IPS-NIHi7 (cell line): ENCODE data around the gene RWDD3.

Source experiments
- DNase-seq: peaks from one replicate; pipeline ENCODE4 v3.0.0; 2012; ENCODE audit warnings: mixed read lengths; ENCODE audit errors: extremely low spot score

The RWDD3 gene

GRCh38 chr1:95233737-95234500 lies at the start of gene RWDD3:
RWDD3 (plus strand) TSS chr1:95234210; CDS start chr1:95234231, 21 bp downstream.
- peak; percentile 95 for DNase-seq

GRCh38 chr1:95186149-95186548 lies 47.9 kb upstream of the RWDD3 start:
- no peak for DNase-seq

DNA sequence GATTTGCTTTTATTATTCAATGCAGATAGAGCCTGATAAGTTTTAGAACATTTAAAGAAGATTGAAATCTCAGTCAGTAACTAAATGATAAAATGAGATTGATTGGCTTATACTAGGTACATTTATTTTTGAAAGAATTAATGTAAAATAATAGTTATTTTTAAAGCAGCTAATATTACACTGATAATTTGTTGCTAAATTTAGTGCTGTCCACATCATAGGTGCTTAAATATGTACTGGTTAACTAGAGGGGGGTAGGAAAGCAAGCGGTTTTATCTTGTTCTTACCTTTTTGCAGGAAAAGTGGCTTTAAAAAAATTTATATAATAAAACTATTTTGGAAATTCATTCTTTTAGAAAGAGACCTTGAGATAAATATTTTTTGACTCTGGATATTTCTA lies 40.4 kb upstream of the RWDD3 start:
- no peak for DNase-seq

- DNase-seq = no peak
Observed at GRCh38 chr1:95195046-95195445, 39.0 kb upstream of the RWDD3 start.

- DNase-seq = no peak
Observed at GRCh38 chr1:95196017-95196416, 38.0 kb upstream of the RWDD3 start.

GRCh38 chr1:95197616-95198252 lies 36.3 kb upstream of the RWDD3 start:
- DNase-seq = no peak

DNA sequence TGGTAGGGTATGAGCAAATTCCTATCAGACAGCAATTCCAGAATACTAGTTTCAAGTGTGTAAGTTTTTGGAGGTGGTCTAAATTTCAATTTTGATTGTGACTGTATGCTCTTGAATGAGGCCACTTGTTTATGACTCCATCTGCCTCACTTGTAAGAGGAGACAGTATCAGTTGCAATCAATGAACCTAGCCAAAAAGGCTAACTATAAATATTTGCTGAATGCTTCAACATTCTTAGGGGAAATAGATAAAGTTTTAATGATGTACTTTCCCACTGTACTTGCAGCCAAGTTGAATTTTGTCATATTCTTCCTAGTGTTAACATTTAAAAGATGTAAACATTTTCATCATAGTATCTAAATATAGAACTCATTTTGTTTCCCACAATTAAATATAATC lies 32.1 kb upstream of the RWDD3 start:
- no peak for DNase-seq

- DNase-seq = no peak
Observed at GRCh38 chr1:95203908-95204437, 30.0 kb upstream of the RWDD3 start.

GRCh38 chr1:95206514-95206913 lies 27.5 kb upstream of the RWDD3 start:
- DNase-seq = no peak

DNA sequence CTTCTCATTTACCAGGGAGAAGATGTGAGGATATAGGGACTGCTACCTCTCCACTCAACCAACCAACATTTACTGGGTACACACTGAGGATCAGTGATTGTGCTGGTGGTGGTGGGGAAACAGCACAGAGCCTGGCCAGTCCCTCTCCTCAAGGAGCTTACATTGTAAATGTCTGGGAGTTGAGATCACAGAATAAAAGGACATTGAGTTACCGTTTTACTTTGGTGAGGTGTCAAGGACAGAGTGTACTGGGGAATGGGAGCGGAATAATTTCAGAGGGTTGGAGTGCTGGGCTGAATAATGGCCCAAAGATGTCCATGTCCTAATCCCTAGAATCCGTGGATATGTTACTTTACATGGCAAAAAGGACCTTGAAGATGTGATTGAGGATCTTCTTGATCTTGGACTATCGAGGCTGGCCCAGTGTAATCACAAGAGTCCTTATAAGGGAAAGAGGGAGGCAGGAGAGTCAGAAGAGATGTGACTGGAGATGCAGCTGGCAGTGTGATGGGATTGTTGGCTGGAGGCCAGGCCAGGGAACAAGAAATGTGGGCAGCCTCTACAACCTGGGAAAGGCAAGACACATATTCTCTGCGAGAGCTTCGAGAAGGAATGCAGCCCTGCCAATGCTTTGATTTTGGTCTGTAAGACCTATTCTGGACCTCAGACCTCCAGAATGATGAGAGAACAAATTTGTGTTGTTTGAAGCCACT lies 26.6 kb upstream of the RWDD3 start:
- no peak for DNase-seq

DNA sequence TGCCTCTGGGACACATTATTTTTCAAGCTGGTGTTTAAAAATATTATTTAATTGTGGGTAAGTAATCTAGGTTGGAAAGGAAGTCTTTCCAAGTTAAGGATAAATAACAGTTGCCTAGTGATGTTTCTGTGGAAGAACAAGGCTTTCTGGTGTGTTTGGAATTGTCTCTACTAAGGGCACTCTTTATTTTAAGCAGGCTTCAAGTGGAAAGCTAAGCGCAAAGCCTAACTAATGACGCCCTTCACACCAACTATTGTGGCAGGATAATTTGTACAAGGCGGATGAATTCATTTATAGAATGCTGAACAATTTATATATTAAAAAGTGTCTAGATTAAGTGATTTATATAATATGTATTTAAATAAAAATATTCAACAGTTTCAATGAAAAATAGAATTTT lies 25.1 kb upstream of the RWDD3 start:
- no peak for DNase-seq

DNA sequence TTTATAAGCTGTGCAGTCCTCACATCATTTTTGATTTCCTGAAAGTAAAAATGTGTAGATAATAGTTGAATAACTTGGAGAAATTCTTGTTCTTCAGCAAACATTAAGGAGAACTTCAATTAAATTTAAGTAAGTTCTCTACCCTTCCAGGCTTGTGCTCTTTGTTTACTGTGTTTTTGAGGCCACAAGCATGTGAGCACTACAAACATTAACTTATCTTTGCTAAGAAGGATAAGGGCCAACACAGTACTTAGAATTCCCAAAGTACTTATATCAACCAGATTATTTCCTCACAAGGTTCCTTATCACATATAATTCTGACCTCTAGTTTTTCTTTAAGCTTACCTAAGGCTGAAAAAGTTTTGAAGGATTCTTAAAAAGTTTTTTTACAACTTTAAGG lies 24.7 kb upstream of the RWDD3 start:
- DNase-seq = no peak

DNA sequence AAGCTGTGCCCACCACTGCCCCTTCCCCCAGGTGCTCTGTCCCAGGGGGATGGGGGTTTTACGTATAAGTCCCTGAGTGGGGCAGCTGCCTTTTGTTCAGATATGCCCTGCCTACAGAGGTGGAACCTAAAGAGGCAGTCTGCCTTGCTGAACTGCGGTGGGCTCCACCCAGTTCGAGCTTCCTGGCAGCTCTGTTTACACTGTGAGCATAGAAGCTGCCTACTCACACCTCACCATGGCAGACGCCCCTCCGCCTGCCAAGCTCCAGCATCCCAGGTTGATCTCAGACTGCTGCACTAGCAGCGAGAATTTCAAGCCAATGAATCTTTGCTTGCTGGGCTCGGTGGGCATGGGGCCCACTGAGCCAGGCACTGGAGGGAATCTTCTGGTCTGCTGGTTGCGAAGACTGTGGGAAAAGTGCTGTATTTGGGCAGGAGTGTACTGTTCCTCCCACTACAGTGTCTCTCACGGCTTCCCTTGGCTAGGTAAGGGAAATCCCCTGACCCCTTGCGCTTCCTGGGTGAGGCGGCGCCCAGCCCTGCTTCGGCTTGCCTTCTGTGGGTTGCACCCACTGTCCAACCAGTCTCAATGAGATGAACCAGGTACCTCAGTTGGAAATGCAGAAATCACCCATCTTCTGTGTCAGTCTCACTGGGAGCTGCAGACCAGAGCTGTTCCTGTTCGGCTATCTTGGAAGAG lies 17.6 kb upstream of the RWDD3 start:
- no peak for DNase-seq

GRCh38 chr1:95217371-95217770 lies 16.6 kb upstream of the RWDD3 start:
- no peak for DNase-seq

DNA sequence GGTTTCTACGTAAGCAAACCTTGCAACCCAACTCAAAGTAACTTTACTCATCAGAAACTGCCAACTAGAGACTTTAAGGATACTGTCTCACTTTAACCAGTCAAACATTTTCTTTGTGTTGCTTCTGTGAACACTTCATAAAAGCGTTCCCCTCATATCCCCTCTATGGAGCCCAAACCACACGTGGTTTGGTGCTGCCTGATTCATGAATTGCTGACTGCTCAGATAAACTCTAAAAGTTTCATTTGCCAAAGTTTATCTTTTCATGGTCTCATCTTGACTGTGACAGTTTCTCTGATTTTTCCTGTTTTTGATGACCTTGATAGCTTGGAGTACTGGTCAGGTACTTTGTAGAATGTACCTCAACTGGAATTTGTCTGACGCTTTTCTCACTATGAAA lies 14.6 kb upstream of the RWDD3 start:
- DNase-seq = no peak

GRCh38 chr1:95221306-95221705 lies 12.7 kb upstream of the RWDD3 start:
- no peak for DNase-seq

DNA sequence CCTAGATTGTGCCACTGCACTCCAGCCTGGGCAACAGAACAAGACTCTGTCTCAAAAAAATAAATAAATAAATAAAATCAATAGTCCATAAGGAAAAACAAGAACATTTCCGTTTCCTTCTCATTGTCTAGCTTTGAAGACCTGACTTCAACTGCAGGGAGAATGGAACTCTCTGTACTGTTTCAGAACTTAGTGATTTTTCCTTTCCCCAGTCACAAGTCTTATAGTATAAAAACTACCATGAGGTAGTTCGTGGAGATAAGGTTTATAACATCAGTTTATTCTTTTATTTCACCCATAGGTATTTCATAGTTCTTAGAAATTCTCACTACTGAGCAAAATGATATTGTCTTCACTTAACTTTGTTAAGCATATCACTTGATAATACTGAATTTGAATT lies 11.4 kb upstream of the RWDD3 start:
- no peak for DNase-seq

- no peak for DNase-seq
Observed at GRCh38 chr1:95223110-95223509, 10.9 kb upstream of the RWDD3 start.

GRCh38 chr1:95226781-95227660 lies 7.0 kb upstream of the RWDD3 start:
- DNase-seq = no peak

- no peak for DNase-seq
Observed at GRCh38 chr1:95229037-95229436, 5.0 kb upstream of the RWDD3 start.

DNA sequence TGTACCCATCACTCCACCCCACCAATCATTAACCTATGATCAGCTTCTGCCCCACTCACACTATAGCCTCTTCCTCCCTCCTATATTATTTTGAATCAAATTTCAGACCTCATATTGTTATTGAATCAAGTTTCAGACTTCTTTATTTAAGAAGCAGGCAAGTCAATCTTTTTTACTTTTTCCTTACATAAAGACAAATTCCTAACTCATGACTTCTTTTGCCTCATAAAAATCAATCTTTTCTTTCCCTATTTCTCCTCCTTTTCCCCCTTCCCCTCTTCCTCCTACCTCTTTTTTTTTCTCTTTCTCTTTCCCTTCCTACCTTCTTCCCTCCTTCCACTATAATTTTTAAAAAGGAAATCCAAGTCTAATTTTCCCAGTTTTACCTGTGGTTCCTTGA lies 4.3 kb upstream of the RWDD3 start:
- DNase-seq = no peak
